DND-41 (cell line): ENCODE results near the gene CMBL.
"Not testable (repeated sequence)": the region's sequence is repeated elsewhere in the genome, so short reads cannot be mapped to it uniquely, and the experiment has no call there.

Experiments
- ATAC-seq: fragments of 200-7000 bp; cut with Tn5 transposase; 3 replicates; pipeline ENCODE4 v1.9.1; 2021; ENCODE audit warnings: low read depth; ENCODE audit not compliant: insufficient read depth
- DNase-seq: peaks from one replicate; pipeline ENCODE4 v3.0.0-alpha.2; 2020
- H2AFZ ChIP-seq: 2 replicates; pipeline ENCODE4 v1.6.0; 2012; ENCODE audit warnings: low read depth, low read length
- H3K27ac ChIP-seq: 2 replicates; pipeline ENCODE4 v1.5.1; 2012; ENCODE audit warnings: low read length, inconsistent platforms
- H3K27me3 ChIP-seq: fragments of 200-600 bp; sonication (generic); 2 replicates; pipeline ENCODE4 v1.6.0; 2012; ENCODE audit warnings: low read length, mild to moderate bottlenecking, inconsistent platforms; ENCODE audit not compliant: insufficient read depth, poor library complexity
- H3K36me3 ChIP-seq: 2 replicates; pipeline ENCODE4 v1.5.1; 2012; ENCODE audit warnings: low read length, inconsistent platforms; ENCODE audit not compliant: insufficient read depth
- H3K4me1 ChIP-seq: 2 replicates; pipeline ENCODE4 v1.5.1; 2012; ENCODE audit warnings: mild to moderate bottlenecking, low read length; ENCODE audit not compliant: insufficient read depth
- H3K4me2 ChIP-seq: 2 replicates; pipeline ENCODE4 v1.6.0; 2012; ENCODE audit warnings: mild to moderate bottlenecking, moderate library complexity, low read length, inconsistent platforms; ENCODE audit not compliant: insufficient read depth
- H3K4me3 ChIP-seq, 2 experiments: fragments of 200-600 bp in 1 of 2; shearing (Covaris generic) in 1 of 2; 2 replicates each; pipeline ENCODE4 v1.5.1; 2012 to 2016; ENCODE audit warnings: inconsistent platforms in 2 of 2, low read length in 2 of 2, mild to moderate bottlenecking in 2 of 2, low read depth in 1 of 2, moderate library complexity in 1 of 2
- H3K79me2 ChIP-seq: 2 replicates; pipeline ENCODE4 v1.6.0; 2012; ENCODE audit warnings: low read length, inconsistent platforms; ENCODE audit not compliant: insufficient read depth
- H3K9ac ChIP-seq: 2 replicates; pipeline ENCODE4 v1.6.0; 2012; ENCODE audit warnings: low read depth, mild to moderate bottlenecking, inconsistent platforms, low read length, moderate library complexity
- H3K9me3 ChIP-seq: 2 replicates; pipeline ENCODE4 v1.5.1; 2012; ENCODE audit warnings: low read length, moderate library complexity, mild to moderate bottlenecking, inconsistent platforms; ENCODE audit not compliant: insufficient read depth, severe bottlenecking
- H4K20me1 ChIP-seq: 2 replicates; pipeline ENCODE4 v1.6.0; 2012; ENCODE audit warnings: low read length; ENCODE audit not compliant: insufficient read depth
- EZH2 ChIP-seq: IDR thresholded peaks from 3 replicates; pipeline ENCODE4 v1.6.1; 2012; ENCODE audit warnings: borderline replicate concordance, low read depth, mild to moderate bottlenecking, moderate library complexity, low read length, inconsistent platforms; ENCODE audit not compliant: severe bottlenecking
- TF ChIP-seq, protein P1 (sequence below): IDR thresholded peaks from 2 replicates; pipeline ENCODE4 v1.5.1; 2012; ENCODE audit warnings: borderline replicate concordance, low read length, moderate library complexity, mild to moderate bottlenecking; ENCODE audit not compliant: poor library complexity, severe bottlenecking; ENCODE audit errors: extremely low read depth

CMBL gene

DNA sequence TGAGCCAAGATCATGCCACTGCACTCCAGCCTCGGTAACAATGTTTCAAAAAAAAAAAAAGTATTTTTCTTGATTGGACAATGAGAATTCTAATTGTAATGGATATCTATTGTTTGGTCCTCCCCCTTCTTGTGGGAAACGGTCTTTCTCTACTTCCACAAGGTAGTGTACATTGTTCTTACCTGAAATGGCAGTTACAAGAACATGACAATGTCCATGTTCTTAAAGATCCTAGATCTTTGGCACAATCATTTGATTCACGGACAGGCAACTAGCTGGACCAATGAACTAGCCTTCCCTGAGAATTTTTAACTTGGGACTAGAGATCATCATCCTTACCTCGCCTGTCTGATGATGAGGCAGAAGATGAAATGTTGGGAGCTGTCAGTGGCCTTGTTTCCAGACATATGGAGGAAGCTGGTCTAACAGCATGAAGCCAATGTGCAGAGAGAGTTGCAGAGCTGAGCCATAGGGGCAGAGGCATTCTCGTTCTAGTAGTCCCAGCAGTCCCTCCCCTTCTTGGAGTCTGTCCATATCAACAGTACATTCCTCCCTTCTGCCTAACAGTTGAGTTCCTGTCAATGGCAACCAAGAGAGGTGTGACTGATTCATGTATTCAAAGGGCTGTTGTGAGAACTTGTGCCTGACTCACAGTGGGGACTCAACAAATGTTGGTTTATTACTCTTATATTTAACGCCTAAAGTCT is 43.6 kb upstream of the CMBL start:
- no peak overlapping the region for H3K9ac ChIP-seq

DNA sequence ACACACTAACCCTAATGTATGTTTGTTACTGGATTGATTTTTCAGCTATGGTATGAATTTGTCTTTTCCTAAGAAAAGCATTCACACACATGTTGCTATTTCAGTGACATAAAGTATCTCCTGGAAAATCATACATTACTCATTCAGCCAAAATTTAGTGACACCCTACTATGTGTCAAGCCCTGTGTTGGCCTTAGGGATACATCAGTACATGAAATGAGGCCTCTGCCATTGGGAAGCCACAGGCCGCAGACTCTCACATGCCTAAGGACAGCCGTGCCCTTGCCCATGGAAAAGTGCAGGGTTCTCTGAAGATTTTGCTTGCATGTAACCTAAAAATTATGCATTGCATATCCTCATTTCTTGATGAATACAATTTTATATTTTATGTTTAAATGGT is 40.6 kb upstream of the CMBL start:
- Histone ChIP-seq H3K4me1 (peaks cover 10% of the 10 kb centered on the region), H3K27ac (no peak overlapping the region), H3K4me3 (no peak overlapping the region), H4K20me1 (no peaks in the 10 kb centered on the region), H3K36me3 (no peaks in the 10 kb centered on the region), H3K9ac (no peak overlapping the region), H3K9me3 (no peaks in the 10 kb centered on the region), H3K27me3 (no peaks in the 10 kb centered on the region), H2AFZ (no peak overlapping the region), H3K79me2 (peaks cover 9% of the 10 kb centered on the region), H3K4me2 (no peak overlapping the region)
- DNase-seq (no peak), ATAC-seq (no peak)
- TF ChIP-seq, protein P1, sequence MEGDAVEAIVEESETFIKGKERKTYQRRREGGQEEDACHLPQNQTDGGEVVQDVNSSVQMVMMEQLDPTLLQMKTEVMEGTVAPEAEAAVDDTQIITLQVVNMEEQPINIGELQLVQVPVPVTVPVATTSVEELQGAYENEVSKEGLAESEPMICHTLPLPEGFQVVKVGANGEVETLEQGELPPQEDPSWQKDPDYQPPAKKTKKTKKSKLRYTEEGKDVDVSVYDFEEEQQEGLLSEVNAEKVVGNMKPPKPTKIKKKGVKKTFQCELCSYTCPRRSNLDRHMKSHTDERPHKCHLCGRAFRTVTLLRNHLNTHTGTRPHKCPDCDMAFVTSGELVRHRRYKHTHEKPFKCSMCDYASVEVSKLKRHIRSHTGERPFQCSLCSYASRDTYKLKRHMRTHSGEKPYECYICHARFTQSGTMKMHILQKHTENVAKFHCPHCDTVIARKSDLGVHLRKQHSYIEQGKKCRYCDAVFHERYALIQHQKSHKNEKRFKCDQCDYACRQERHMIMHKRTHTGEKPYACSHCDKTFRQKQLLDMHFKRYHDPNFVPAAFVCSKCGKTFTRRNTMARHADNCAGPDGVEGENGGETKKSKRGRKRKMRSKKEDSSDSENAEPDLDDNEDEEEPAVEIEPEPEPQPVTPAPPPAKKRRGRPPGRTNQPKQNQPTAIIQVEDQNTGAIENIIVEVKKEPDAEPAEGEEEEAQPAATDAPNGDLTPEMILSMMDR: no peak
- TF ChIP-seq EZH2: no peak

More for the DNA sequence above, 43.6 kb upstream of the CMBL start:
- Histone ChIP-seq H3K4me3 (no peak overlapping the region), H4K20me1 (peaks cover 18% of the 10 kb centered on the region; the same call in 1 of the 2 replicates), H2AFZ (no peak overlapping the region), H3K4me2 (no peak overlapping the region), H3K9me3 (no peaks in the 10 kb centered on the region), H3K36me3 (peaks cover 2% of the 10 kb centered on the region; the same call in 1 of the 2 replicates), H3K4me1 (peaks cover 24% of the 10 kb centered on the region), H3K79me2 (peaks cover 38% of the 10 kb centered on the region), H3K27me3 (no peaks in the 10 kb centered on the region), H3K27ac (no peak overlapping the region)
- TF ChIP-seq, protein P1: no peak
- TF ChIP-seq EZH2: no peak
- DNase-seq: no peak
- ATAC-seq: no peak

DNA sequence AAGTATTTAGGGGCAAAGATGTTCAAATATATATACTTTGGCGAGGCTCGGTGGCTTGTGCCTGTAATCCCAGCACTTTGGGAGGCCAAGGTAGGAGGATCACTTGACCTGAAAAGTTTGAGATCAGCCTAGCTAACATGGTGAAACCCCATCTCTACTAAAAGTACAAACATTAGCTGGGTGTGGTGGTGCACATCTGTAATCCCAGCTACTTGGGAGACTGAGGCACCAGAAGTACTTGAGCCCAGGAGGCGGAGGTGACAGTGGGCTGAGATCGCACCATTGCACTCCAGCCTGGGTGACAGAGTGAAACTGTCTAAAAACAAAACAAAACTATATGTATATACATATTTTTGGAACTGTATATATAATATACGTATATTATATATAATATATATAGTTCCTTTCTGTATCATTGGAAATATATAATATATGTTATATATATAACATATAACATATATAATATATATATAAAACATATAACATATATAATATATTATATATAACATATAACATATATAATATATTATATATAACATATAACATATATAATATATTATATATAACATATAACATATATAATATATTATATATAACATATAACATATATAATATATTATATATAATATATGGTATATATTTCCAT is 36.9 kb upstream of the CMBL start:
- H3K79me2 ChIP-seq, DNase-seq, H2AFZ ChIP-seq, H3K9me3 ChIP-seq, H3K4me1 ChIP-seq, H3K36me3 ChIP-seq, H3K4me3 ChIP-seq, ATAC-seq, H4K20me1 ChIP-seq, H3K9ac ChIP-seq, H3K27me3 ChIP-seq, H3K4me2 ChIP-seq, H3K27ac ChIP-seq: not testable (repeated sequence)

DNA sequence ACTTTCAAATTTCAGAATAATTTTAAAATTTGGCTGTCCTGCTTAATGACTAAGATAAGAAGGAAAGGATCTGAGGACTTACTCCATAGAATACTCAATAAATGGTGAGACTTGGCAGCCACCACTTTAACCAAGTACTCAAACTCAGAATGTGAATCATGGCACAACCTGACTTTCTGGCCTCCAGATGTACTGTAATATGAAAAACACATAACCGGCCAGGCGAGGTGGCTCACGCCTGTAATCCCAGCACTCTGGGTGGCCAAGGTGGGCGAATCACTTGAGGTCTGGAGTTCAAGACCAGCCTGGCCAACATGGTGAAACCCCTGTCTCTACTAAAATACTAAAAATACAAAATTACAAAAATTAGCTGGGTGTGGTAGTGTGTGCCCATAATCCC is 35.8 kb upstream of the CMBL start:
- Histone ChIP-seq H3K27ac (no peak overlapping the region), H3K9ac (no peak overlapping the region), H2AFZ (no peak overlapping the region), H3K4me3 (no peak overlapping the region), H3K9me3 (no peaks in the 10 kb centered on the region), H3K4me2 (no peak overlapping the region), H4K20me1 (no peaks in the 10 kb centered on the region), H3K27me3 (no peaks in the 10 kb centered on the region), H3K36me3 (no peaks in the 10 kb centered on the region), H3K4me1 (no peaks in the 10 kb centered on the region), H3K79me2 (no peaks in the 10 kb centered on the region)
- no peak for DNase-seq
- TF ChIP-seq, protein P1: no peak
- no peak for TF ChIP-seq EZH2
- no peak for ATAC-seq
